COLO829 (cell line): Measurements from ENCODE around the gene PI3.
"Not testable (repeated sequence)": the region's sequence is repeated elsewhere in the genome, so short reads cannot be mapped to it uniquely, and the experiment has no call there.

Experiments used
- DNase-seq: peaks from one replicate; pipeline ENCODE4 v3.0.0; 2012; ENCODE audit warnings: low spot score

The PI3 gene

GRCh38 chr20:45174434-45175364, at the start of gene PI3:
Gene PI3 (plus strand): TSS chr20:45174902. CDS start chr20:45174923, 21 bp downstream.
- DNase-seq = no peak

- DNase-seq = no peak
Observed at GRCh38 chr20:45128099-45128498, 46.6 kb upstream of the PI3 start.

GRCh38 chr20:45136911-45137310, 37.8 kb upstream of the PI3 start:
- no peak for DNase-seq

- peak; percentile 64 for DNase-seq
Observed at GRCh38 chr20:45138561-45139300, 36.0 kb upstream of the PI3 start.

GRCh38 chr20:45139733-45140375, 34.8 kb upstream of the PI3 start:
- not testable (repeated sequence) for DNase-seq

- no peak for DNase-seq
Observed at GRCh38 chr20:45140836-45141235, 33.9 kb upstream of the PI3 start.

- DNase-seq = no peak
Observed at GRCh38 chr20:45149062-45149461, 25.6 kb upstream of the PI3 start.

GRCh38 chr20:45152405-45152804, 22.3 kb upstream of the PI3 start:
- no peak for DNase-seq

- no peak for DNase-seq
Observed at GRCh38 chr20:45153147-45153546, 21.6 kb upstream of the PI3 start.

- no peak for DNase-seq
Observed at GRCh38 chr20:45153752-45154151, 20.9 kb upstream of the PI3 start.

GRCh38 chr20:45154183-45154582, 20.5 kb upstream of the PI3 start:
- no peak for DNase-seq

- not testable (repeated sequence) for DNase-seq
Observed at GRCh38 chr20:45154794-45155193, 19.9 kb upstream of the PI3 start.

- DNase-seq = no peak
Observed at GRCh38 chr20:45156713-45157112, 18.0 kb upstream of the PI3 start.

- DNase-seq = peak; percentile 96
Observed at GRCh38 chr20:45157962-45158361, 16.7 kb upstream of the PI3 start.

GRCh38 chr20:45163083-45163803, 11.5 kb upstream of the PI3 start:
- no peak for DNase-seq

GRCh38 chr20:45164906-45165305, 9.8 kb upstream of the PI3 start:
- no peak for DNase-seq

- DNase-seq = no peak
Observed at GRCh38 chr20:45173522-45173921, 1.2 kb upstream of the PI3 start.

- no peak for DNase-seq
Observed at GRCh38 chr20:45176526-45177267, 2.0 kb downstream of the PI3 start.

- no peak for DNase-seq
Observed at GRCh38 chr20:45179166-45179565, 4.5 kb downstream of the PI3 start.

GRCh38 chr20:45181639-45182038, 6.9 kb downstream of the PI3 start:
- no peak for DNase-seq

- DNase-seq = no peak
Observed at GRCh38 chr20:45183084-45183483, 8.4 kb downstream of the PI3 start.
